GM18951 (cell line): ENCODE measurements around the gene MACF1.

Experiments
- POLR2A ChIP-seq: IDR thresholded peaks from 4 replicates; pipeline ENCODE4 v1.6.1; 2011; ENCODE audit warnings: mild to moderate bottlenecking; ENCODE audit not compliant: insufficient read length, insufficient read depth; ENCODE audit errors: extremely low read depth
- in situ Hi-C: fragments of 300-500 bp; cut with MboI; formaldehyde crosslinking; loops from one replicate; pipeline ENCODE4 v1.12.0; 2022; ENCODE audit warnings: low sequenced_read_pairs, mixed read lengths, inconsistent platforms; ENCODE audit not compliant: unreplicated experiment

The MACF1 gene

DNA sequence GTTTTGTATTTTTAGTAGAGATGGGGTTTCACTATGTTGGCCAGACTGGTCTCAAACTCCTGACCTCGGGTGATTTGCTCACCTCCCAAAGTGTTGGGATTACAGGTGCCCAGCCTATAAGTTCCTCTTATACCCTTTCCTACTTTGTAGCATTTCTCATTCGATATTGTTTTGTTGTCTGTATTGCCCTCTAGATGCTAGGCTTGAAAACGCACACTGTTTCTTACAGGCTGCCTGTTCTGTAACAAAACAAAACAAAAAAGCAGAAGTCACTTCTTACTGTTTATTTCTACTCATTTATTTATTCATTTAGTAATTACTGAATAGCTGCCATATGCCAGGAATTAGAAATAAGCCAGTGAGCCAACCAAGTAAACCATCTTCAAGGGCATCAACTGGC is 150.1 kb downstream of the MACF1 start:
- TF ChIP-seq POLR2A: no peak
- in situ Hi-C loops: no loop called here

DNA sequence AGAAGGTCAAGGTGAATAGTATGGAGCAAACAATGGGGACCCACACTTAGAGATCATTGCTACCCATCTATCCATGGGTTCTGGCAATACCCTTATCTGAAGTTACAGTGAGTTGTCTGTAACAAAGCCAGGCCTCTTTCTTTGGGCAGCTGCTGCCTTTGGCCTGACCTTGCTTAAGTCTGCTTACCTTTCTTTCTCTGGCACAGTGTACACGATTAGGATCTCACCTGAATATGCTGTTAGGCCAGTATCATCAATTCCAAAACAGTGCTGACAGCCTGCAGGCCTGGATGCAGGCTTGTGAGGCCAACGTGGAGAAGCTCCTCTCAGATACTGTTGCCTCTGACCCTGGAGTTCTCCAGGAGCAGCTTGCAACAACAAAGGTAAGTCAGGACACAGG is 154.0 kb downstream of the MACF1 start:
- no peak for TF ChIP-seq POLR2A
- in situ Hi-C loops: no loop called here

DNA sequence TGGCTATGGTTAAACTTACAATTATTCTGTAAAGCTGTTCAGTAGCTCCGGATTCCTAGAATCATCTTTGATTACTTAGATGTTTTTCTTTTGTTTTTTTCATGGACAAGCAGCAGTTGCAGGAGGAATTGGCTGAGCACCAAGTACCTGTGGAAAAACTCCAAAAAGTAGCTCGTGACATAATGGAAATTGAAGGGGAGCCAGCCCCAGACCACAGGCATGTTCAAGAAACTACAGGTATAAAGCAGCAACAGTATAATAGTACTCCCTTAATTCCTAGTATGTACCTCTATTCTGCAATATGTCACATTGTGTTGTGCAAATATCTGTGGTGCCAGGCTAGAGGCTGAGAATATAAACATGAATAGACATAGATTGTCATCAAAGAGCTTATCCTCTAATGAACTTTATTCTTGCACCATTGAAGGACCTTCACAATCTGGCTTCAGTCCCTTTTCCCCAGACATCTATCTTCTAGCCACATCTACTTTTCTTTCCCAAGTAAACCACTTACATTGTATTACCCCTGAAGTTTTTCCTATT is 154.6 kb downstream of the MACF1 start:
- in situ Hi-C loops: no loop called here
- no peak for TF ChIP-seq POLR2A

DNA sequence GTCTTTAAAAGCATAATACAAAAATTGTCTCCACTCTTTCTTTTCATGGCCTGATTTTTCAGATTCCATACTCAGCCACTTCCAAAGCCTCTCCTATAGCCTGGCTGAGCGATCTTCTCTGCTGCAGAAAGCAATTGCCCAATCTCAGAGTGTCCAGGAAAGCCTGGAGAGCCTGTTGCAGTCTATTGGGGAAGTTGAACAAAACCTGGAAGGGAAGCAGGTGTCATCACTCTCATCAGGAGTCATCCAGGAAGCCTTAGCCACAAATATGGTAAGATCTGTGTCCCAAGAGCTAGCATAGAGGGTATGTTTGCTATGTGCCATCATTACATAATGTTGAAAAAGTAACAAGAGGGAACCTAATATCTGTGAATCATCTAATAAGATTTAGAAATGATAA is 156.2 kb downstream of the MACF1 start:
- TF ChIP-seq POLR2A: no peak
- in situ Hi-C loops: no loop called here

DNA sequence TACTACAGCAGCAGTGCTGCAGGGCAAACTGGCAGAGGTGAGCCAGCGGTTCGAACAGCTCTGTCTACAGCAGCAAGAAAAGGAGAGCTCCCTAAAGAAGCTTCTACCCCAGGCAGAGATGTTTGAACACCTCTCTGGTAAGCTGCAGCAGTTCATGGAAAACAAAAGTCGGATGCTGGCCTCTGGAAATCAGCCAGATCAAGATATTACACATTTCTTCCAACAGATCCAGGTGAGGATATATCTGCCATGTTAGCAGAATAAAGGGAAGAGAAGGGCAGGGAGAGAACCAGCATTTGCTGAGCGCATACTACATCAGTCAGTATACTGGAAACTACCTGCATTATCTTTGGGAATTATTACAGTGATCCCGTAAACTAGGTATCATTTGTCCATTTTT is 157.0 kb downstream of the MACF1 start:
- TF ChIP-seq POLR2A: no peak
- in situ Hi-C loops: no loop called here

DNA sequence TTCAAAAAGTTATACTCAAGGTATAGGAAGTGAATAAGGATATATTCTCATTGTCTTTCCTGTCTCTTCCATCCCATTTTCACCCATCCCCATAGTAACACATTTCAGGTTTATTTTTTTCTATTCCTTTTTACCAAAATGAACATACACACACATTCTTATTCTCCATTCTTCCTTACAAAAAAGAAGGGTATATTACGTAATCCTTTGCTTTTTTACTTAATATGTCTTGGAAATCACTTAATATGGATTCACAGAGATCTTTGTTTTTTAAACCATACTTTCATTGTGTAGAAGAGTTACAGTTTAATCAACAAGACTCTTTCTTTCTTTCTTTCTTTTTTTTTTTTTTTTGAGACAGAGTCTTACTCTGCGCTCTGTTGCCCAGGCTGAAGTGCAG is 158.8 kb downstream of the MACF1 start:
- no peak for TF ChIP-seq POLR2A
- in situ Hi-C loops: no loop called here

DNA sequence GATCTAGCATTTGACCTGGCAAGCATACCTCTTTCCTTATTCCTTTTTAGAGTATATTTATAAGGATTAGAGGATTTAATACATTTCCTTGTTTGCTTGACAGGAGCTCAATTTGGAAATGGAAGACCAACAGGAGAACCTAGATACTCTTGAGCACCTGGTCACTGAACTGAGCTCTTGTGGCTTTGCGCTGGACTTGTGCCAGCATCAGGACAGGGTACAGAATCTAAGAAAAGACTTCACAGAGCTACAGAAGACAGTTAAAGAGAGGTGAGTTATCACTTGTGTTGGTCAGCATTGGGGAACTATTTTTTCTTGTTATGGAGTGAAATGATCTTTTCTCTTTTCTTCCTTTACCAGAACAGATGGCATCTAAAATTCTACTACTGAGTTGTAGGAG is 163.6 kb downstream of the MACF1 start:
- TF ChIP-seq POLR2A: no peak
- in situ Hi-C loops: no loop called here

DNA sequence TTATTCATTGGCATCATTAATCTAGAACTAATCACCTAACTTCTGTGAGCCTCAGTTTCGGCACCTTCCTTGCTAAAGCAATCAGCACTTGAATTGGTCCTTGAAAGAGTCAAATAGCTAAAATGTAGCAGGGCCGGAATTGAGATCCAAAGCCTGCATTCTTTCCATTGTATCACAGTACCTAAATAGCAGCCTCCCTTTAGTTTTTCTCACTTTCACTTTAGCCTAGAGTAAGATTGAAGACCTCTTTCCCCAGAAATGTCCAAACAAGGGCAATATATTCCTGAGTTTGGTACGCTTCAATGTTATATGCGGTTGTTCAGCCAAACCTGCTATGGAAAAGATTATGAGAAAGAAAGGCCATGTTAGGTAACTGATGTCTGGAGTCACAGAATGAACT is 165.1 kb downstream of the MACF1 start:
- no peak for TF ChIP-seq POLR2A
- in situ Hi-C loops: no loop called here

DNA sequence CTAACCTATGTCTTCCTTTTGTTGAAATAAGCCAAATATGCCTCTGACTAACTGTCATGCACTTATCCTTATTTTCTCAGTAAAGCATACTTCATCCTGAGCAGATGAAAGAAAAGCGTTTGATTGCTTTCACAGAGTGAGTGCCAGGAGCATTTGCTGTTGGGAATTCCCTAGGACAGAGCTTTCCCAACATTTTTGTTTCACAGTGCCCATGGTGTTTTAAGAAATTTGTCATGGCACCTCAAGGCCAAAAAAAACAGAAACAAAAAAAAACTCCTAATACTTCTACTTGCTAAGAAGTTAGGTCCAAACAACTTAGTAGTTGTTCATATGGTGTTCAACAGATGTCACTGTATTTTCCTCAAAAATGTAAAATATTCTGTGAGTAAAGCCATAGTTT is 166.1 kb downstream of the MACF1 start:
- TF ChIP-seq POLR2A: no peak
- in situ Hi-C loops: no loop called here

DNA sequence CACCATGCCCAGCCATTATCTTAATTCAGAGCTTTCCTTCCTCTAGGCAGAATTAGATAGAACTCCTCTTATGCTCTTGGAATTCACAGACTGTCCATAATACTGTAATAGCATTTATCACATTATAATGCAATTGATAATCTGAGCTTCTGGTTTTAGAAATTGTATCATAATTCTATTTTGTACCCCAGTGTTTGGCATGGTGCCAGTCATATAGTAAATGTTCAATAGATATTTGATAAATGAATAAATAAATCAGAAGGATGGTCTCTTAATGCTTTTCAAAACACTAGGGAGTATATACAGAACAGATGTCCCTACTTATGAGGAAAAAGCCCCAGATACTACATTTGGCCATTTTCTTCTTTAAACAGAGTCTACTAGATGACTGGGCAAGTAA is 167.6 kb downstream of the MACF1 start:
- no peak for TF ChIP-seq POLR2A
- in situ Hi-C loops: no loop called here

DNA sequence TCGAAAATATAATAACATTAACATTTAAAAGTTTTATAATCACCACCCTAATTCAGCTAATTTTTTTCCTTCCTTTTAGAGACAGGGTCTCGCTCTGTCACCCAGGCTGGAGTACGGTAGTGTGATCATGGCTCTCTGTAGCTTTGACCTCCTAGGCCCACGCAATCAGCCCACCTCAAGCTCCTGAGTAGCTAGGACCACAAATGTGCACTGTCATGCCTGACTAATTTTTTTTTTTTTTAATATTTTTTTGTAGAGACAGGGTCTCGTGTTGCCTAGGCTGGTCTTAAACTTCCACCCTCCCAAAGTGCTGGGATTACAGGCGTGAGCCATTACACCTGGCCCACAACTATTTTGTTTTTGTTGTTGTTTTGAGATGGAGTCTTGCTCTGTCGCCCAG is 172.2 kb downstream of the MACF1 start:
- in situ Hi-C loops: no loop called here
- no peak for TF ChIP-seq POLR2A

DNA sequence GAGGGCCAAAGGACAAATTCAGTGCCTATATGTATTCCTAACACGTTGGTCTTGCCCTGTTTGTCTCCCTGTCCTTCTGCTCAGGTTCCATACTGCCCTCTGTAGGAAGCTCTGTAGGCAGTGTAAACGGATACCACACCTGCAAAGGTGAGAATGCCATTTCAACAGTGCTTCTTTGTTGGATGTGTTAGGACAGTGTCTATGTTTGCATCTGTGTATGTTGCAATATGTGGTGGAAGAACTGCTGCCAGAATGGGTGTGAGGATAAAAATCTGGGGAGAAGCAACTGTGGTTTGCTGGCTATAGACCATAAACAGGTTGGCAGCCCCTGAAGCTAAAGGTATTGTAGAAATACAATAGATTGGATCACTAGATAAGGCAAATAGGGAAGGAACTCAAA is 173.9 kb downstream of the MACF1 start:
- TF ChIP-seq POLR2A: no peak
- in situ Hi-C loops: no loop called here

DNA sequence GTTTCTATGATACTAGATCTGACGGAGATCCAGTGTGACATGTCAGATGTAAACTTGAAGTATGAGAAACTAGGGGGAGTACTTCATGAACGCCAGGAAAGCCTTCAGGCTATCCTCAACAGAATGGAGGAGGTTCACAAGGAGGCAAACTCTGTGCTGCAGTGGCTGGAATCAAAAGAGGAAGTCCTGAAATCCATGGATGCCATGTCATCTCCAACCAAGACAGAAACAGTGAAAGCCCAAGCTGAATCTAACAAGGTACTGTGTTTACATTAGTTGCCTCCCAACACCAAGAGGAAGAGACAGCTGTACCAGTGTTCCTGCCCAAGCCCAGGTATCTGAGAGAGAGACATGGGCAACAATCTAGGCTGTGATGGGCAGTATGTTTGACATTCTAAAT is 174.7 kb downstream of the MACF1 start:
- in situ Hi-C loops: no loop called here
- no peak for TF ChIP-seq POLR2A

DNA sequence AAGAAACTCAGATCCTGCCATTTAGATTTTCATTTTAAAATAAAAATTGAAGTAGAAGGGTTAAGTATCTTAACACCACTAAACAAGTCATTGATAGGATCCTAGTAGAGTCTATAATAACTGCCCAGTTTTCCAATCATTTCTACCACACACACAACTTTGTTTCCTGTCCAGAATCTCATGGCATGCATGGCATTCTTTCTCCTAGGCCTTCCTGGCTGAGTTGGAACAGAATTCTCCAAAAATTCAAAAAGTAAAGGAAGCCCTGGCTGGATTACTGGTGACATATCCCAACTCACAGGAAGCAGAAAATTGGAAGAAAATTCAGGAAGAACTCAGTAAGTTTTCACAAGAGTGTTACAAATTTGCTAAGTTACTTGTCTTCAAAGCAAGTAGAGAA is 175.5 kb downstream of the MACF1 start:
- TF ChIP-seq POLR2A: no peak
- in situ Hi-C loops: no loop called here

DNA sequence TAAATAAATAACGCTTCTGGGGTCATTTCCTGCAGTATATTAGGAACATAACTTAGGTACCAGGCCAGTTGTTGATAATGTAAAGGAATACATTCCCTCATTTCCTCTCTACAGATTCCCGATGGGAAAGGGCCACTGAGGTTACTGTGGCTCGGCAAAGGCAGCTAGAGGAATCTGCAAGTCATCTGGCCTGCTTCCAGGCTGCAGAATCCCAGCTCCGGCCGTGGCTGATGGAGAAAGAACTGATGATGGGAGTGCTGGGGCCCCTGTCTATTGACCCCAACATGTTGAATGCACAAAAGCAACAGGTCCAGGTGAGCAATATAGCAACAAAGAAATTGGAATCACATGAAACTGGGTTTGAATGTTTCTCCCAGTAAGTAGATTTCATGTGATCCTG is 177.3 kb downstream of the MACF1 start:
- no peak for TF ChIP-seq POLR2A

More for the DNA sequence above, 177.3 kb downstream of the MACF1 start:
- in situ Hi-C loops: no loop called here
